Measurements from ENCODE around the gene MTCL3.

GRCh38 chr6:127567476-127567875, 48.3 kb upstream of the MTCL3 start:
- TF ChIP-seq CTCF (IDR thresholded peaks at IDR 0.05 in 8 of 11, conservative IDR thresholded peaks at IDR 0.05 in 3 of 11), result no peak
- TF ChIP-seq POLR2AphosphoS5 (IDR thresholded peaks at IDR 0.05), result no peak

All from spleen (tissue), 7 donors.